GM12891 (cell line): ENCODE measurements around the gene EHMT1.

Experiments used
- DNase-seq: peaks from one replicate; pipeline ENCODE4 v3.0.0; 2011; ENCODE audit warnings: low spot score; ENCODE audit not compliant: insufficient read length
- FAIRE-seq: peaks from 2 replicates; lab custom pipeline; 2011; peaks lifted over from hg19 to GRCh38; lab: Jason Lieb, UNC
- PAX5 ChIP-seq: IDR thresholded peaks from 2 replicates; pipeline ENCODE4 v1.6.1; 2011; ENCODE audit warnings: low read length, moderate library complexity, mild to moderate bottlenecking; ENCODE audit not compliant: insufficient read depth, severe bottlenecking
- POLR2A ChIP-seq: IDR thresholded peaks from 2 replicates; pipeline ENCODE4 v1.6.1; 2011; ENCODE audit warnings: low read depth, low read length, control low read depth
- POLR2AphosphoS5 ChIP-seq: IDR thresholded peaks from 2 replicates; pipeline ENCODE4 v1.6.1; 2011; ENCODE audit warnings: low read depth, low read length, control low read depth
- POU2F2 ChIP-seq: IDR thresholded peaks from 2 replicates; pipeline ENCODE4 v1.6.1; 2011; ENCODE audit warnings: low read depth, mild to moderate bottlenecking, control low read depth, low read length, moderate library complexity
- SPI1 ChIP-seq: IDR thresholded peaks from 2 replicates; pipeline ENCODE4 v1.6.1; 2011; ENCODE audit warnings: low read depth, low read length, control low read depth
- TAF1 ChIP-seq: IDR thresholded peaks from 2 replicates; pipeline ENCODE4 v1.6.1; 2011; ENCODE audit warnings: low read depth, low read length, control low read depth

Gene EHMT1

DNA sequence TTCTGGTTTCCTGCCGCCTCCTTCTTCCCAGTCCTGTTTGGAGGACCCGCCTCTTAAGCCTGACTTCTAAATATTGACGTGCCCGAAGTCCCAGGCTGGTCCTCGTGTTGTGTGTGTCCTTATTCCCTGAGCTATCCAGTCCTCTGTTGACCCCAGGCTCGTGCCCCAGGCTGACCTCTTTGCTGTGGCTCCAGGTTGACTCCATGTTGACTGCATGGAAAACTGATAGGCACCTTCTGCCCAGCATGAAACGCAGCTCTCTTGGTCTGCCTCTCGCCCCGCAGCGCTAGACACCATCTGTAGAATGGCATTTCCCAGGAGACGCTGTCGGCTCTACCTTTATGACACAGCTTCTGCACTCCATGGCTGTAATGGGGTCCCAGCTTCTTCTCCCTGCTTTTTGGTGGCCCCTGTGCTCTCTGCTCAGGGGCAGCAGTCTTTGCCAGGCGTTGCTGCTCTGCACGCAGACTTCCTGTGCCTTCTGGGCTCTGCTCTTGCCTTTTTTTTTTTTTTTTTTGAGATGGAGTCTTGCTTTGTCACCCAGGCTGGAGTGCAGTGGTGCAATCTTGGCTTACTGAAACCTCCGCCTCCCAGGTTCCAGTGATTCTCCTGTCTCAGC, 28.4 kb downstream of the EHMT1 start:
- no peak for TF ChIP-seq POU2F2
- no peak for TF ChIP-seq SPI1
- no peak for TF ChIP-seq TAF1
- no peak for TF ChIP-seq POLR2A
- TF ChIP-seq POLR2AphosphoS5, result no peak
- no peak for TF ChIP-seq PAX5
- DNase-seq (no peak), FAIRE-seq (no peak)

DNA sequence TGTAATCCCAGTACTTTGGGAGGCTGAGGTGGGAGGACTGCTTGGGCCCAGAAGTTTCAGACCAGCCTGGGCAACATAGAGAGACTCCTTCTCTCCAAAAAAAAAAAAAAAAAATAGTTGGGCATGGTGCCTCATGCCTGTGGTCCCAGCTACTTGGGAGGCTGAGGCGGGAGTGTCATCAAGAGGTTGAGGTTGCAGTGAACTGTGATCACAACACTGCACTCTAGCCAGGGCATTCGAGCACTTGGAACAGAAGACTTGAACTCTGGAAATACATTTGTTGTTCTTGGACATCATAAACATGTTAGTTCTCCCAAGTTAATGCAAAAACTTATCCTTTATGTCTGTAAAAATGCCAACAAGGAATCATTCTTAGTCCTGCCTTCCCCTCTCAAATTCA, 29.6 kb downstream of the EHMT1 start:
- TF ChIP-seq PAX5, result no peak
- no peak for TF ChIP-seq TAF1
- no peak for TF ChIP-seq POLR2AphosphoS5
- no peak for TF ChIP-seq POLR2A
- no peak for TF ChIP-seq POU2F2
- no peak for TF ChIP-seq SPI1
- DNase-seq (no peak), FAIRE-seq (no peak)

DNA sequence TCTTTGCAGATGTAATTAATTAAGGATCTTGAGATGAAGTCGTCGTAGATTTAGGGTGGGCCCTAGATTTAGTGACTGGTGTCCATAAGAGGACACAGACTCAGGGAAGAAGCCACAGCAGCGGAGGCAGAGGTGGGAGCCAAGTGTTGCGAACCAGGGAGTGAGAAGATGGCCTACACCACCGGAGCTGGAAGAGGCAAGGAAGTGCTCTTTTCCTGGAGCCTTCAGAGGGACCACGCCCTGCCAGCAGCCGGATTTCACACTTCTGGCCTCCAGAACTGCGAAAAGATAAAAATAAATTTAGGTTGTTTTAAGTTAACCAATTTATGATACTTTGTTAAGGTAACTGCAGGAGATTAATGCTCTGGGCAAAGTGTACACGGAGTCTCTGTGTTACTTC, 30.7 kb downstream of the EHMT1 start:
- no peak for DNase-seq
- no peak for FAIRE-seq
- TF ChIP-seq POLR2AphosphoS5 (no peak), POLR2A (no peak), TAF1 (no peak), PAX5 (no peak), SPI1 (no peak), POU2F2 (no peak)

DNA sequence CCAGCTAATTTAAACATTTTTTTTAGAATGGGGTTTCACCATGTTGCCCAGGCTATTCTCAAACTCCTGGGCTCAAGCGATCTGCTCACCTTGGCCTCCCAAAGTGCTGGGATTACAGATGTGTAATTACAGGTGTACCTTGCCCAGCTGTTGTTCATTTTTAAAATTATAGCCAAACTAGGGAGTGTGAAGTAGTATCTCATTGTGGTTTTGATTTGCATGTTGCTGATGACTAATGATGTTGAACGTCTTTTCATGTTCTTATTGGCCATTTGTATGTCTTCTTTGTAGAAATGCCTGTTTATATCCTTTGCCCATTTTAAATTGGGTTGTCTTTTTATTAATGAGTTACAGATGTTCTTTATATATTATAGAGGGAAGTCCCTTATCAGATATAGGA, 31.5 kb downstream of the EHMT1 start:
- TF ChIP-seq POLR2A (no peak), POU2F2 (no peak; the same call in 1 of the 2 replicates), SPI1 (no peak), POLR2AphosphoS5 (no peak), TAF1 (no peak), PAX5 (no peak)
- FAIRE-seq (peak; percentile 35), DNase-seq (no peak)

DNA sequence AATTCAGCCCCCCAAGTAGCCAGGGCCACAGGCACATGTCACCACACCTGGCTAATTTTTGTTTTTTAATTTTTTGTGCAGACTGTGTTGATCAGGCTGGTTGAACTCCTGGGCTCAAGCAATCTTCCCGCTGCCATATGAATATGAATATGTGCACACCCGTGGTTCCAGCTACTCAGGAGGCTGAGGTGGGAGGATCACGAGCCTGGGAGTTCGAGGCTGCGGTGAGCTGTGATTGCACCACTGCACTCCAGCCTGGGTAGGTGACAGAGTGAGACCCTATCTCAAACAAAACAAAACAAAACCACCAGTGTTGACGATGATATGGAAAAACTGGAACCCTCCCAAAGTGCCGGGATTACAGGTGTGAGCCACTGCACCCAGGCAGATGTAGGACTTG, 32.0 kb downstream of the EHMT1 start:
- no peak for FAIRE-seq
- no peak for DNase-seq
- TF ChIP-seq PAX5, result no peak
- TF ChIP-seq POLR2A, result no peak
- no peak for TF ChIP-seq SPI1
- TF ChIP-seq POLR2AphosphoS5, result no peak
- no peak for TF ChIP-seq POU2F2
- no peak for TF ChIP-seq TAF1

DNA sequence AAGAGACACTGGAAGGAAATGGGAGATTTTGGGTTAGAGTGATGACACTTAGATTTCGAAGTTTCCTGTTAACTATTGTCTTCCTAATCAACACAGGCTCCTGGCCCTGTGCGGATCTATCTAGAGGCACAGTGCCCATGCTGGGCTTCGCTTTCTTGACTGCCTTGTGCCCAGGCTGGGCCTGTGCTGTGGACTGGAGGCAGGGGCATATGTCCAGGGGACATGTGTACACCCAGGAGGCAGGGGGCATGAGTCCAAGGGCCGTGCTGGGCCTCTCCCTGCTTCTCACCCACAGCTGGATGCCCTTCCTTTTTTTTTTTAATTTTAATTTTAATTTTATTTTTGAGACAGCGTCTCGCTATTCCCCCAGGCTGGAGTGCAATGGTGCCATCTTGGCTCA, 37.6 kb downstream of the EHMT1 start:
- TF ChIP-seq SPI1 (no peak), POU2F2 (no peak), POLR2AphosphoS5 (no peak), PAX5 (no peak), POLR2A (no peak)
- FAIRE-seq (no peak), DNase-seq (no peak)

DNA sequence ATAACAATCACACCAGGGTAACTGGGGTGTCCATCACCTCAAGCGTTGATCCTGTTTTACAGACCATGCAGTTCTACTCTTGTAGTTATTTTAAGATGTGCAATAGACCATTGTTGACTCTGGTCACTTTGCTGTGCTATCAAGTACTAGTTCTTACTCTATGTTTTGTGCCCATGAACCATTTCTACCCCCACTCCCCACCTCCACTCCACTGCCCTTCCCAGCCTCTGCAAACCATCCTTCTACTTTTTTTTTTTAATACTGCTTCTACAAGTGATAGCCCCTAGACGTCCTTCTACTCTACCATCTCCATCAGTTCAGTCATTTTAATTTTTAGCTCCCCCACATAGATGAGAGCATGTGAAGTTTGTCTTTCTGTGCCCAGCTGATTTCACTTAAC, 38.8 kb downstream of the EHMT1 start:
- TF ChIP-seq POLR2AphosphoS5, result no peak
- no peak for TF ChIP-seq TAF1
- TF ChIP-seq PAX5, result no peak
- TF ChIP-seq SPI1, result no peak
- no peak for TF ChIP-seq POLR2A
- TF ChIP-seq POU2F2, result no peak
- peak; percentile 33 for FAIRE-seq
- no peak for DNase-seq

DNA sequence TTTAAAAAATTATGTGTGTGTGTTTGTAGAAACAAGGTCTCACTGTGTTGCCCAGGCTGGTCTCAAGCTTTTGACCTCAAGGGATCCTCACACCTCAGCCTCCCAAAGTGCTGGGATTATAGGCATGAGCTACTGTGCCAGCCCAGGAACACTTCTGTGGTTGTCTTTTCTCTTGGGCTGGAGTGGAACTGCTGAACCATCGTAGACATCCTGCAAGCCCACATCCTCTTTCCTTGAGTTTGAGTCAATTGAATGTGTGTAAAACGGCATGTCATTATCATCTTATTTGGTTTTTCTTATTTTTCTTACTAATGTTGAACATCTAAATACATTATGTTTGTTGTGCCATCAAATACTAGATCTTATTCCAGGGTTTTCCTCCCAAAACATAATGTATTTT, 40.0 kb downstream of the EHMT1 start:
- DNase-seq (no peak), FAIRE-seq (no peak)
- no peak for TF ChIP-seq POU2F2
- TF ChIP-seq TAF1, result no peak
- TF ChIP-seq POLR2AphosphoS5, result no peak
- TF ChIP-seq POLR2A, result no peak
- no peak for TF ChIP-seq PAX5
- peak; percentile 52 for TF ChIP-seq SPI1

DNA sequence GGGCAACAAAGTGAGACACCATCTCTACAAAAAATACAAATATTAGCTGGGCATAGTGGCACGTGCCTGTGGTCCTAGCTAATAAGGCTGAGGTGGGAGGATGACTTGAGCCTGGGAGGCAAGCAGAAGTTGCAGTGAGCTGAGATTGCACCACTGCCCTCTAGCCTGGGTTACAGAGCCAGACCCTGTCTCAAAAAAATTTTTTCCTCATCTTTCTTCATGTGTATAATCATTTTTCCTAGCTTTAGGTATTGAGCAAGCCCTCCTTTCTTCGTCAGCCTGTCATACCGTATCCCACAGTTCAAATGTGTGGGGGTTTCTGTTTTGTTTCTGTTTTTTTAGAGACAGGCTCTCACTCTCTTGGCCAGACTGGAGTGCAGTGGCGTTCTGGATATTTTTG, 41.3 kb downstream of the EHMT1 start:
- TF ChIP-seq PAX5 (no peak), TAF1 (no peak), SPI1 (no peak), POU2F2 (no peak), POLR2AphosphoS5 (no peak), POLR2A (no peak)
- no peak for FAIRE-seq
- no peak for DNase-seq

DNA sequence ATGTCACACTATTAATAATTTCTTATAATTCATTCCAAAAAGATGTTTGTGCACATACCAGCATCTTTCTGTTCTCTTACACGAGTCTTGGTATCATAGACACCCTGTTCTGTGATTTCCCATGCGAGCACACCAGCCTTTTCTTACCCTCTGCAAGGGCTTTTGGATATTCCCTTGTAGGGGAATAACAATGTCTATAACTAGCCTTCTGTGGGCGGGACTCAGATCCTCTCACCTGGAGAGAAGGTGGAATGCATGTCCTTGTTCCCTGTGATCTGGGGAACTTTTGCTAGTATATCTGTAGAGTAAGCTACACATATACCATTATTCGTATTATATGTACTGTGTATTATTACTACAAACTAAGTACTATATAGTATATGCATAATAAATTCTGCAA, 44.8 kb downstream of the EHMT1 start:
- DNase-seq (no peak), FAIRE-seq (no peak)
- TF ChIP-seq POLR2A, result no peak
- TF ChIP-seq TAF1, result no peak
- TF ChIP-seq POU2F2, result no peak
- no peak for TF ChIP-seq POLR2AphosphoS5
- no peak for TF ChIP-seq SPI1
- TF ChIP-seq PAX5, result no peak
